Measurements from ENCODE around the gene KCNAB1. TPM values are rescaled to one million over a fixed set of nuclear protein-coding genes. Genes with fewer than 3 reads are reported as not detected.

The KCNAB1 gene
- total RNA-seq, 1 experiment from 2014 or later, result 1.4 TPM

- no TSS peak for BruUV-seq (replicated peaks)
- H2AFZ ChIP-seq, result no peak overlapping the region
- no peak overlapping the region for H3K4me2 ChIP-seq
- H3K27me3 ChIP-seq (ENCODE audit: insufficient read depth, low read depth), result no peaks in the 10 kb centered on the region
- ChIA-PET CTCF (no interaction called here), POLR2A (ENCODE audit: unreplicated experiment) (no interaction called here)
- no peaks in the 10 kb centered on the region for H3K9me2 ChIP-seq (ENCODE audit: insufficient read depth)
- no peak overlapping the region for H3K4me3 ChIP-seq
- H4K20me1 ChIP-seq (ENCODE audit: insufficient read depth), result no peaks in the 10 kb centered on the region
- H3K9me3 ChIP-seq (ENCODE audit: insufficient read depth, low read depth), result no peaks in the 10 kb centered on the region
- intact Hi-C loops (cut with micrococcal nuclease; ENCODE audit: unreplicated experiment), result no loop called here
- H3F3A ChIP-seq (ENCODE audit: insufficient read depth, low read depth), result no peaks in the 10 kb centered on the region
- TF ChIP-seq CTCF (conservative IDR thresholded peaks at IDR 0.05), result no peak; the same call in 1 of the 2 replicates
- TF ChIP-seq EZH2 (IDR thresholded peaks at IDR 0.05; ENCODE audit: low read depth), result no peak
- no peaks in the 10 kb centered on the region for H3K36me3 ChIP-seq (ENCODE audit: low read depth)
- no peaks in the 10 kb centered on the region for H3K4me1 ChIP-seq (replicated peaks; ENCODE audit: insufficient read depth)
- no peaks in the 10 kb centered on the region for H3K79me2 ChIP-seq (ENCODE audit: low read depth)
- DNase-seq, result no peak
- H3K27ac ChIP-seq, result no peak overlapping the region
Measured at GRCh38 chr3:156106721-156107373, 13.5 kb upstream of the KCNAB1 start.

GRCh38 chr3:156107504-156107903, 12.9 kb upstream of the KCNAB1 start:
- Histone ChIP-seq H3K4me2 (no peak overlapping the region), H3K79me2 (ENCODE audit: low read depth) (no peaks in the 10 kb centered on the region), H3K9me3 (ENCODE audit: insufficient read depth, low read depth) (no peaks in the 10 kb centered on the region), H3K9me2 (ENCODE audit: insufficient read depth) (no peaks in the 10 kb centered on the region), H3K27me3 (ENCODE audit: insufficient read depth, low read depth) (no peaks in the 10 kb centered on the region), H3K4me1 (replicated peaks; ENCODE audit: insufficient read depth) (no peaks in the 10 kb centered on the region), H3F3A (ENCODE audit: insufficient read depth, low read depth) (no peaks in the 10 kb centered on the region), H2AFZ (no peak overlapping the region), H3K36me3 (ENCODE audit: low read depth) (no peaks in the 10 kb centered on the region), H3K27ac (no peak overlapping the region), H3K4me3 (no peak overlapping the region), H4K20me1 (ENCODE audit: insufficient read depth) (no peaks in the 10 kb centered on the region)
- intact Hi-C loops (cut with micrococcal nuclease; ENCODE audit: unreplicated experiment), result no loop called here
- BruUV-seq (replicated peaks), result no TSS peak
- TF ChIP-seq EZH2 (IDR thresholded peaks at IDR 0.05; ENCODE audit: low read depth), result no peak
- TF ChIP-seq CTCF (conservative IDR thresholded peaks at IDR 0.05), result no peak
- CTCF ChIA-PET, result no interaction called here
- POLR2A ChIA-PET (ENCODE audit: unreplicated experiment), result no interaction called here
- no peak for DNase-seq

- DNase-seq, result no peak
- no peaks in the 10 kb centered on the region for H3K36me3 ChIP-seq (ENCODE audit: low read depth)
- H3K27me3 ChIP-seq (ENCODE audit: insufficient read depth, low read depth), result no peaks in the 10 kb centered on the region
- ChIA-PET POLR2A (ENCODE audit: unreplicated experiment) (no interaction called here), CTCF (no interaction called here)
- H3K27ac ChIP-seq, result no peak overlapping the region
- intact Hi-C loops (cut with micrococcal nuclease; ENCODE audit: unreplicated experiment), result no loop called here
- no peak overlapping the region for H3K4me2 ChIP-seq
- no peaks in the 10 kb centered on the region for H3F3A ChIP-seq (ENCODE audit: insufficient read depth, low read depth)
- H2AFZ ChIP-seq, result no peak overlapping the region
- H3K9me2 ChIP-seq (ENCODE audit: insufficient read depth), result no peaks in the 10 kb centered on the region
- no peaks in the 10 kb centered on the region for H4K20me1 ChIP-seq (ENCODE audit: insufficient read depth)
- BruUV-seq (replicated peaks), result no TSS peak
- no peak overlapping the region for H3K4me3 ChIP-seq
- H3K9me3 ChIP-seq (ENCODE audit: insufficient read depth, low read depth), result no peaks in the 10 kb centered on the region
- TF ChIP-seq EZH2 (IDR thresholded peaks at IDR 0.05; ENCODE audit: low read depth) (no peak), CTCF (conservative IDR thresholded peaks at IDR 0.05) (no peak)
- no peaks in the 10 kb centered on the region for H3K4me1 ChIP-seq (replicated peaks; ENCODE audit: insufficient read depth)
- no peaks in the 10 kb centered on the region for H3K79me2 ChIP-seq (ENCODE audit: low read depth)
Measured at GRCh38 chr3:156108616-156109015, 11.8 kb upstream of the KCNAB1 start.

Measured in PC-9 (cell line).